Germinal center (tissue), 1 donor: ENCODE measurements around the gene TPMT.
"Not testable (repeated sequence)": the region's sequence is repeated elsewhere in the genome, so short reads cannot be mapped to it uniquely, and the experiment has no call there.

Experiments
- DNase-seq: peaks from one replicate; pipeline ENCODE4 v3.0.0; 2012; ENCODE audit warnings: mixed read lengths, low spot score

Gene TPMT

GRCh38 chr6:18154507-18155149 lies at the start of gene TPMT:
TSS of gene TPMT (minus strand) at chr6:18155077. CDS start at chr6:18149127, 5,950 bp downstream.
- no peak for DNase-seq

DNA sequence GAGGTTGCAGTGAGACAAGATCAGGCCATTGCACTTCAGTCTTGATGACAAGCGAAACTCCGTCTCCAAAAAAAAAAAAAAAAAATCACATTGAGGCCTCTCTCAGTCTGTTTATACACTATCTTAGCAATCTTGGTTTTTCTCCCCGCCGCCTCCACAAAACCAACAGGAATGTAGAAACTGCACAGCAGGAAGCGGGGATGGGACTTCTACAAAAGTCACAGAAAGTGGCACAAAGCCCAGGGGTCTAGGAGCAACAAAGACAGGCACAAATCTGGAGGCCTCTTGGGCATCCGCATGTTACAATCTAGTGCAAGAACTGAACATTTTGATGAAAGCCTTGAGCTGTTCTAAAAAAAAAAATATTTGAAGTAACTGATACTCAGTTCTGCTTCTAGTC lies 48.9 kb upstream of the TPMT start:
- DNase-seq: no peak

GRCh38 chr6:18192026-18192425 lies 37.1 kb upstream of the TPMT start:
- no peak for DNase-seq

GRCh38 chr6:18189196-18189595 lies 34.3 kb upstream of the TPMT start:
- DNase-seq: no peak

DNA sequence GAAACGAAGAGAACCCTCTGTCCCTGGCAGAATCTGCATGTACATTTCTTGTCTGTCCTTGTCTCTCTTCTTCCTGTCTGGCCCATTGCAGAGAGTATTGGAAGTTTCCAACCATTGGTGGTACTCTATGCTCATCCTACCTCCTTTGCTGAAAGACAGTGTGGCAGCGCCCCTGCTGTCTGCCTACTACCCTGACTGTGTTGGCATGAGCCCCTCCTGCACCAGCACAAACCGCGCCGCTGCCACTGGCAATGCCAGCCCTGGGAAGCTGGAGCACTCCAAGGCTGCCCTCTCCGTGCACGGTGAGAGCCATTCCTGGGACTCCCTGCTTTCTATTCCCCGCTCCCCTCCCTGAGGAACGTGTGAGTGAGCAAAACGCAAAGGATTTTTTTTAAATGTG lies 32.8 kb upstream of the TPMT start:
- no peak for DNase-seq

DNA sequence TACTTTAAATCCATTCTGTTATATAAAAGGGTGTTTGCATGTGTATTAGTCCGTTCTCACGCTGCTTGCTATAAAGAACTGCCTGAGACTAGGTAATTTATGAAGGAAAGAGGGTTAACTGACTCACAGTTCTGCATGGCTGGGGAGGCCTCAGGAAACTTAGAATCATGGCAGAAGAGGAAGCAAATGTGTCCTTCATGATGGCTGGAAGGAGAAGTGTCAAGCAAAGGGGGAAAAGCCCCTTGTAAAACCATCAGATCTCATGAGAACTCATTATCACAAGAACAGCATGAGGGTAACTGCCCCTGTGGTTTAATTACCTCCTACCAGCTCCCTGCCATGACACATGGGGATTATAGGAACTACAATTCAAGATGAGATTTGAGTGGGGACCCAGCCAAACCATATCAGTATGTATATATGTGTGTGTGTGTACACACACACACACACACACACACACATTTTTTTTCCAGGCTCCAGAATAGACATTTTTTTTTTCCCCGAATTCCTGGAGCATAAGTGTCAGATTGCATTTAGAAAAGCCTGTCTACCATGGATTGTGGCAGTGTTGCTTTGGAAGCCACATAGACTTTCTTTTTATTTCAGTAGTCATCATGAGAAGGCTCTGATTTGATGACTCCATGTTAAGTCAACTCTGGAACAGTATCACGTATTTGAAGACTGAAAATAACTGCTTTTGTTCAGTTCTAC lies 31.8 kb upstream of the TPMT start:
- DNase-seq: no peak

- no peak for DNase-seq
These were observed 31.2 kb upstream of the TPMT start for GRCh38 chr6:18186033-18186432.

- DNase-seq: no peak
These were observed 30.7 kb upstream of the TPMT start for GRCh38 chr6:18185624-18186023.

DNA sequence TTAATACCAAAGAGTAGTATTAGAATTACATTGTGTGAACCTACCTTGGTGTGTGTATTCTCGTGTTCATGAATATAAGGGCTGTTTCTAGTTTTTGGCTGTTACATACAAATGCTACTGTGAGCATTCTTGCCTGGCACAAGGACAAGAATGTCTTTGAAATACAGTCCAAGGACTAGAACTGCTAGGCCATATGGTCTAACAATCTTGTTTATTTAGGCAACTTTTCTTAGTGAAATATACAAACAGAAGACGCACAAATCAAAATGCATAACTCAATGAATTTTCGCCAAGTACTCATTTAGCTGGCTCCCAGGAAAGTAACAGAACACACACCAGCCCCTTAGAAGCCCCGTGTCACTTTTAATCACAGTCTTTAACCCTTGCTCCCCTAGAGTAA lies 28.9 kb upstream of the TPMT start:
- no peak for DNase-seq

- DNase-seq: no peak
These were observed 27.7 kb upstream of the TPMT start for GRCh38 chr6:18182568-18182967.

DNA sequence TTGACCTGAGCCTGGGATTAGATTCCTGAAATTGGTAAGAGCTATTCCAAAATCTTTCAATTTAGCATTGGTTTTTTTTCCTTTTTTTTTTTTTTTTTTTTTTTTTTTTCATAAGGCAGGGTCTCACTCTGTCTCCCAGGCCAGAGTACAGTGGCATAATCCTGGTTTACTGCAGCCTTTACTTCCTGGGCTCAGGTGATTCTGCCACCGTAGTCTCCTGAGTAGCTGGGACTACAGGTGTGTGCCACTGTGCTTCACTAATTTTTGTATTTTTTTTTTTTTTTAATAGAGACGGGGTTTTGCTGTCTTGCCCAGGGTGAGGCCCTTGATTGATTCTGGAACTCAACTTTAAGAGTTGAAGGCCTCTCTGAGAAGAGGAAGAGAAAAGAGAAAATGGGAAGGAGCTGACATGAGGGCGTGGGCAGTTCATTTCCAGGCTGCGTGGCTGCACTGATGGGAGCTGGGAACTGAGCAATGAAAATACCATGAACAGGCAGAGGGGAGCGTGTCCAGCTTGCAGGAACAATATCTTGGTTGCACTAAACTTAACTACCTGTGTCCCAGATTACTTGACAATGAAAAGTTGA lies 25.0 kb upstream of the TPMT start:
- DNase-seq: no peak

DNA sequence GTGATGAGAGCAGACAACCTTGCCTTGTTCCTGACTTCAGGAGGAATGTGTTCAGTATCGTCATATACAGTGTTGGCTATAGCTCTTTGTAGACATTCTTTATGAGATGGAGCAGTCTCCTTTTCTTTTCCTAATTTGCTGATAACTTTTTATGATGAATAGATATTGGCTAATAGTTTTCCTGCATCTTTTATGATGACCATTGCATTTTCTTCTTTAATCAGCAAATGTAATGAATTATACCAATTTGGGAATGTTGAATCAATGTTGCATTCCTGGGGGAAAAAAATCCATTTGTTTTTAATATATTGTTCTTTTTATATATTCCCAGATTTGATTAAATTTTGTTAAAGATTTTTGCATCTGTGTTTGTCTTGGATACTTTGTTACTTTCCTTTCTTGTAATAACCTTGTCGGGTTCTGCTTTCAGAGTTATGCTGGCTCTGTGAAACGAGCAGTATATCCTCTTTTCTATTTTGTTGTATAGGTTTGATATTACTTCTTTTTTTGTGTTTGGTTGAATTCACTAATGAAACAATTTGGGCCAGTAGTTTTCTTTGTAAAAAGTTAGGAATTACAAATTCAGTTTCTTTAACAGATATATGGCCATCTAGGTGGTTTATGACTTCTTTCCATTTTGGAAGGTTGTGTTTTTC lies 24.2 kb upstream of the TPMT start:
- no peak for DNase-seq

DNA sequence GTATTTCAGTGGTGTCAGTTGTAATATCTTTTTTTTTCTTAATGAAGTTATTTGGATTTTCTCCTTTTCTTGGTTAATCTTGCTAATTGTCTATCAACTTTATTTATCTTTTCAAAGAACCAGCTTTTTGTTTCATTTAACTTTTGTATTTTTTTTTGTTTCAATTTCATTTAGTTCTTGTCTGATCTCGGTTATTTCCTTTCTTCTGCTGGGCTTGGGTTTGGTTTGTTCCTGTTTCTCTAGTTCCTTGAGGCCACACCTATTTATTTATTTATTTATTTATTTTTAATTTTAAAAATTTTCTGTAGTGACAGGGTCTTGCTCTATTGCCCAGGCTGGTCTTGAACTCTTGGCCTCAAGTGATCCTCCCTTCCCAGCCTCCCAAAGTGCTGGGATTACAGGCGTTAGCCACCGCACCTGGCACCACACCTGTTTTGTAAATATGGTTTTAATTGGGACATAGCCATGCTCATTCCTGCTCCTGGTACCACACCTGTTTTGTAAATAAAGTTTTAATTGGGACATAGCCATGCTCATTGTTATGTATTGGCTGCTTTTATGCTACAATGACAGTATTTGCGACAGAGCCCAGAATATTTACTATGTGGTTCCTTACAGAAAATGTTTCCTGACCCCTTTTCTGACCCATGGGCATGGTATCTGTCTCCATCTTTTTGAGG lies 22.5 kb upstream of the TPMT start:
- DNase-seq: no peak

DNA sequence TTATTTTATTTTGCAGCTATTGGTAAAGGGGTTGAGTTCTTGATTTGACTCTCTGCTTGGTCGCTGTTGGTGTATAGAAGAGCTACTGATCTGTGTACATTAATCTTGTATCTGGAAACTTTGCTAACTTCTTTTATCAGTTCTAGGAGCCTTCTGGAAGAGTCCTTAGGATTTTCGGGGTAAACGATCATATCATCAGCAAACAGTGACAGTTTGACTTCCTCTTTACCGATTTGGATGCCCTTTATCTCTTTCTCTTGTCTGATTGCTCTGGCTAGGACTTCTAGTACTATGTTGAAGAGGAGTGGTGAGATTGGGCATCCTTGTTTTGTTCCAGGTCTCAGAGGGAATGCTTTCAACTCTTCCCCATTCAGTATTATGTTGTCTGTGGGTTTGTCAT lies 21.3 kb upstream of the TPMT start:
- DNase-seq: not testable (repeated sequence)

- DNase-seq: no peak
These were observed 17.0 kb upstream of the TPMT start for GRCh38 chr6:18171871-18172270.

DNA sequence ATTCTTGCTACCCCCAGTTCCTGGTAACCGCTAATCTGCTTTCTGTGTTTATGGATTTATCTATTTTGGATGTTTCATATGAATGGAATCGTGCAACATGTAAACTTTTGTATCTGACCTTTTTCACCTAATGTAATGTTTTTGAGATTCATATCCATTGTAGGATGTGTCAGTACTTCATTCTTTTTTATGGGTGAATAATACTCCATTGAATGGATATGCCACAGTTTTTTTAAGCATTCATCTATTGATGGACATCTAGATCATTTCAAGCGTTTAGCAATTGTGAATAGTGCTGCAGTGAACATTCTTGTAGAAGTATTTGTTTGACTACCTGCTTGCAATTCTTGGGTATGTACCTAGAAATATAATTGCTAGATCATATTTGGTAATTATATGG lies 13.4 kb upstream of the TPMT start:
- DNase-seq: no peak

GRCh38 chr6:18166312-18167036 lies 11.6 kb upstream of the TPMT start:
- no peak for DNase-seq

- DNase-seq: no peak
These were observed 10.9 kb upstream of the TPMT start for GRCh38 chr6:18165751-18166150.

GRCh38 chr6:18162401-18162800 lies 7.5 kb upstream of the TPMT start:
- no peak for DNase-seq

DNA sequence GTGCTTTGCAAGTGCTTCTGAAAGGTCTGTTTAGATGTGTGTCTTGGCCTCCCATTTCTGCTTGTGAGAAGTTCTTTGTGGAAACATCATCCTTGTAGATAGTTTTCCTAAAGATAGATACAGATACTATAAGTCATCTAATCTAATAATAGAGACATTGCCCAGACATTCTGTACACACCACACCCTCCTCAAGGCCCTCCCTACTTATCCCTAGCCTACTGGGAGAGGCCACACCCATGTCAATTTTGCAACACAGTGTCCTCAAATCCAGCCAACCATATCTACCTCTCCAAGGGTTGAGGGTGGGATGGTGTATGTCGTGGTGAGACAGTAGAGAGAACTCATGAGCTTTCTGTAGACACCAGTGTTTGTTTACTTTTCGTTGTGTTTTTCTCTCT lies 6.6 kb upstream of the TPMT start:
- DNase-seq: no peak

DNA sequence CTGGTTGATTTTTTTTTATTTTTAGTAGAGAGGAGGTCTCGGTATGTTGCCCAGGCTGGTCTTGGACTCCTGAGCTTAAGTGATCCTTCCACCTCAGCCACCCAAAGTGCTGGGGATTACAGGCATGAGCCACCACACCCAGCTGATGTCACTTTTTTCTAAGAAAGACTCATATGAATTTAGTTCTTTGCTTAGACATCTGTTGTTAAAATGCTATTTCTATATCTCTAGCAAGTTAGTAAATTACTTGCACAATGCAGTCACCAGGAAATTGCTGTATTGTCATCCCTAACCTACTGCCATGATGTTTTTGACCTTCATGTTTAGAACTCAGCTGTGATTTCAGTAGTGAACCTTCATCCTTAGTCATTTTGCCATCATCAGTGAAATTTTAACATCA lies 6.0 kb upstream of the TPMT start:
- DNase-seq: no peak
